ENCODE measurements around the gene TMF1.

Gene TMF1

DNA sequence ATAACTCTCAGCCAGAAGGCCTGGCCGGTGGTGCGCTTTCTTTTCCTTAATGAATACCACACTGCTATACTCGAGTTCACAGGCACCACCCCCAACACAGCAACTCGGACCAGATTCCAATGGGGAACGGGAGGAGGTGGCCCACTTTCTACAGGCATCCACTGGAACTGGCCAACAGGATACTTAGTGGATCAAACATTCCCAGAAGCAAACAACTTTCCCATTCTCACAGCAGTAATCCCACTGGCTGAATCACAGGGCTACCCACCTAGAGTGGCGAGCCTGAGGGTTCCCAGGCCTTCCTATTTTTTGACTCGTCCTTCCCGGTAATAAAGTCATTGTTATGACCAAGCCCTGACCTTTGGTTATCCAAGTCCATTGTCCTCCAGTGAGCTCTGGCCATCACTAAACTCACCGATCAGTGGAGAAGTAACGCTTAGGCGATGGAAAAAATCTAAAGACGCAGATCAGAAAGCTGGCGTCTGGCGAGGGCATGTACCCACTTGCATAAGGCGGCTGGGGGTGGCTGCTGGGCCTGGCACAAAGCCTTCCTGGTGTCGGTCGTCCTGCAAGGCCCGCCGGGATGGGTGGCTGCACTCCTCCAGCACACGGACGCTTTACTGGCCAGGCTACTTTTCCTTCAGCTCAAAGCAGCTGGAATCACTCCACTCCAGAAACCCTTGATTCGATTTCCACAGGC, 39.9 kb downstream of the TMF1 start:
- DNase-seq (ENCODE audit: low spot score): peak; percentile 3

DNA sequence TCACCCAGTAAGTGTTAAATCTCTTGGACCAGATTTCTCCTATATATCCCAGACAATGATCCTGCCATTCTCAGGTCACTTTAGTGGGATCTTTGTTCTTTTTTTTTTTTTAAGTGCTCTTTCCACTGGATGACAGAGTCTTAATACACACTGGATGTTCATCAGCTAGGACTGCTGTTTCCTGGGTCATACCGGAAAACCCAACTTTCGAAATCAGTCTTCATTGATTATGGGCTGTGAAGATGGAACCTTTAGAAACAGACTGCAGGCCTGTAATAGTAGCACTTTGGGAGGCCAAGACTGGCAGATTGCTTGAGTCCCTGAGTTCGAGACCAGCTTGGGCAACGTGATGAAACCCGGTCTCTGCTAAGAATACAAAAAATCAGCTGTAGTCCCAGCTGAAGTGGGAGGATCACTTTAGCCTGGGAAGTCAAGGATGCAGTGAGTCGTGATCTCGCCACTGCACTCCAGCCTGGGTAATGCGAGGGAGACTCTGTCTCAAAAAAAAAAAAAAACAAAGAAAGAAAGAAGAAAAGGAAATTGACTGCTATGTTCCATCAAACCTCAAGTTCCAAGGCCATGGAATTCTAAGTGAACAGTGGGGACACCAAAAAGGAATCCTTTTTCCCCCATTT, 40.9 kb downstream of the TMF1 start:
- no peak for DNase-seq (ENCODE audit: low spot score)

DNA sequence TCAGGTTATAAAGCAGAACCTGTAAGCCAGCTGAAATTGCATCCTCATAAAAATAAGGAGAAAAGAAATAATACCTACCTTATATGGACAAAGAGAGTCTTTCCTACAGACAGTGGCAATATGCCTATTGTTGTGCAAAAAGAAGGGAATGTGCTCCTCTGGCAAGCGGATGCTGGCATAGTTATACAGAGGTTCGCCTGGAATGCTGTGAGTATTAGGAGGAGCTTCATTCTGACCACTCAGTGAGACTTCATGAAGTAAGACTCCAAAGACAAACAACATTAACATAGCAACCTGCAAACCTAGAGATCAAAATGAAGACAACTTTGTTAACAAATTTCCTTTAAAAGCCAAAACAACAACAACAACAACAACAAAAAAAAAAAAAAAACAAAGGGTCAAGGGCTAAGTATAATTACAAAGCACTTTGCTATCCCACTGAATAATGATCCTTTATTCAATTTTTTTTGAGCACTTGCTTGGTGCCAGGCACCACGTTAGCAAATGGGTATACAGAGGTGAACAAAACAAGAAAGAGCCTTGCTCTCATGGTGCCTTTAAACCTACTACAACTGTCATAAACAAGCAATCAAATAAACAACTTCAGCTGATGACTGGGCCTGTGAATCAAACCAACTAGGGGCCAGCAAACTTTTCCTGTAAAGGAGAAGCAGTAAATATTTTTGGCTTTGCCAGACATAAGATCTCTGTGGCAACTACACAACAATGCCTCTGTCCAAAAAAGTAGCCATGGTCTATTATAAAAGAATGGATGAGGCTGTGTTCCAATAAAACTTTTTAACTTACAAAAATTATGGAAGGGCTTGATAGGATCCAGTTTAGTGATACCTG, 42.3 kb downstream of the TMF1 start:
- DNase-seq (ENCODE audit: low spot score): no peak

DNA sequence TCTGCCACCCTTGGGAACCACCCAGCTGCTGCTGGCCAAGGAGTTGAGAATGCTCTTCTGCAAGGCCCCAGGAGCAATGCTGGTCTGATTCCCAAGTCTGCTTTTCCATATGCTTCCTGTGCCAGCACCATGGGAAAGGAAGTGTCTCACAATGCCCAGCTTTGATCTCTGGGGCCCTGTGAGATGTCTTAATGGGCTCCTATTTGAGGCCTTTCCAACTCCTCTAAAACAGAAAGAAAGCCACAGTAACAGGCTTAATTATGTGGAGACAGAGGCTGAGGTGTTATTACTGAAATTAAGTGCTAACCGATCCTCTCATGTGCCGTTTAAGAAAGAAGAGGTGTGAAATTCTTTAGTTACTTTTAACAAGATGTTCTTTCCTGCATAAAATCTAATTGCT, 43.2 kb downstream of the TMF1 start:
- no peak for DNase-seq (ENCODE audit: low spot score)

DNA sequence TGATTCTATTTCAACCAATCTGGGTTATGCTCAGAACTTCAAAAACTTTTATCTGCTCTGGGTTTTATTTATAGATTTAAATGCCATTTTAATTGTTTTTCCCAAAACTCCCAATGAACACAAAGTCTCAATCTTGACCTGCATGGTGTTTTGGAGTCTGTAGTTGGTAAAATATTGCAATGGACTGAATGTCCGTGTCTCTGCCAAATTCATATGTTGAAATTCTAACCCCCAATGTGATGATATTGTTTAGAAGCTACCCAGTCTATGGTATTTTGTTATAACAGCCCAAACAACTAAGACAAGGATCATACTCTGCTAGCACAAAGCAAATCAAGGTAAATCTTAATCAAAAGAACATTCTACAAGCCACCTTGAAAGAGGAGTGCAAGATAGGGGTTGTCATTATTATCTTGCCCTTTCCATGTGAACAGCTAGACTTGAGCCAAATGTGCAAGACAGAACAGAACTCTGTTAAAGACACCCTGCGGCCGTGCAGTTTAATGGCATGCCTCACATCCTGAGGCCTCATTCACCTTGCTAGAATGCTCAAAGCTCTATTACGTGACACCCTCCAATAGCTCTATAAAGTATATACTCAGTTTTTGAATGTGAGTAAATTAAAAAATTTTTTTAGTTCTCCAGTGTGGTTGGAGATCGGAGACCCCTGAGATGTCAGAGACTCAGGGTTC, 46.2 kb downstream of the TMF1 start:
- DNase-seq (ENCODE audit: low spot score): no peak

DNA sequence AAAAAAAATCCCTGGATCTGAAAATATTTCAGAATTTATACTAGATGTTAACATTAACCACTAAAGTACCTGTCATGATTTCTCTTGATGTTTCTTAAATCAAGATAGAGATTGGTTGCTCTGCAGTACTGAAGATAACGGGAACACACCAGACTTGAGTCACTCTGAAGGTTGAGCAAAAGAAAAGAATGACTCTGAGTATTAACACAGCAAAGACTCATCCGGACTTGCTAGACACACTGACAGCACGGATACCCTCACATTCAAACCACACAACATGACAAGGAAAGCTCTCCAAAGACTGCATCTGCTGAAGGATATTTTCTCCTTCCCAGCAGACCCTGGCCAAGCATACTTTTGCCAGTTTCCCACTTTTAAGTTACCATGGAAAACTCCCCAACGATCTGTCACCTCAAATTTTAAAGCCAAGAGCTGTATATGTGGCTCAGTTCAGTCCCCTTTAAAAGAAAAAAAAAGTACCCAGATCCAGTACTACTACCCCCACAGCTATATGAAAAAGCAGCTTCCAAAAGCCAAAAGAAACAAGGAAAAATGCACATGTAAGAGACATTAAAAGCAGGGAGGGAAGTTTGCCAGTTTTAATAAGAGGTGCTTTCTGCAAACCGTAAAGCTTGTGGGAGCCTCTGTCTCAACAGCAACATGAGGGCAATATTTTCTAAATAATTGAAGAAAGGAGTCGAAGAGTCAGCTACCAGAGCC, 46.9 kb downstream of the TMF1 start:
- no peak for DNase-seq (ENCODE audit: low spot score)

DNA sequence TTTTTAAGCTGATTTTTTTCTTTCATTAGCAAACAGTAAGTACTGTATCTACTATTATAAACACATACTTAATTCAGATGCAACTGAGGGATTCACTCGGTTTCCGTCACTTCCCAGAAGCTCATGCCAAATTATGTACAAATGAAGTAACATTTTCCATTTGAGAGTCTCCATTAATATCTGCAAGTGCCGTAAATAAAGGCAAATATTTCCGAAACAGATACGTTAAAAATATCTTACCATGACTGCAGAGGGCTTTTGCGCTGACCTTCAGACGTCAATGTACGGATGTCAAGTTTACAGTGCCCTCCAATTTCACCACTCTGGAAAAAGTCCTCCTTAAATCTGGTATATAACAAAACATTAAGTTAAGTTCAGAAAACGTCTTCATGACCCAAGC, 48.0 kb downstream of the TMF1 start:
- DNase-seq (ENCODE audit: low spot score): no peak

DNA sequence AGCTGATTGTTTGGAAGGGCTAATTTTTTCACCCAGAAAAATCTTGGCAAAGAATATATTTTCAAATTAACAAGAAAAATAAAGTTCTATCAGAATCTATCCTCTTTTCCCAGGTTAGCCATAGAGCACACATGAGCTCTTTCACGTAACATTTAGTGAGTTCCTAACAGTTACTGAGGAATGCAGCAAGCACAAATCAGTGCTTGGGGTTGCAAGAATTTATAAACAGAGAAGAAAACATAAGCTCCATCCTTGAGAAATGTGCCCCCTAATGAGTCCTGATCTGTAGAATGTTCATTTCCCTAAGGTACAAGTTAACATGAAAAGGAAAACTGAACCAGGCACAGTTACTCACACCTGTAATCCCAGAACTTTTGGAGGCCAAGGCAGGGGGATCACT, 52.5 kb downstream of the TMF1 start:
- DNase-seq (ENCODE audit: low spot score): no peak

DNA sequence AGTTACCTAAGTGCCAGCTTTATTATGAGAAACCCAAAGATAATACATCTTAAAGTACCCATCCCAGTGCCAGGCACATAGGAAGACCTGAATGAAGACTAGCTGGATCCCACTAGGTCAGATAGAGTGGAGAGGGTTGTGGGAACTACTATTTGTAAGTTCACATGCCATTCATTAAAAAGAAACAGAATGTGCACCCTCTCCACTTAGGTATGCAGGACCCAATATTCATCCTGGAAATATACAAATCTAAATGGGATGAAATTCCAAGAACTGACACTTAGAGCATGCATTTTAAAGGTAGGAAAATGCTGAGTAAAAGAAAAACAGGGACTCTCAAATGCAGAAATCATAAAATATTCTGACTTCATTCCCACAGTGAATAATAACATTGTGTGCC, 53.0 kb downstream of the TMF1 start:
- DNase-seq (ENCODE audit: low spot score): no peak

DNA sequence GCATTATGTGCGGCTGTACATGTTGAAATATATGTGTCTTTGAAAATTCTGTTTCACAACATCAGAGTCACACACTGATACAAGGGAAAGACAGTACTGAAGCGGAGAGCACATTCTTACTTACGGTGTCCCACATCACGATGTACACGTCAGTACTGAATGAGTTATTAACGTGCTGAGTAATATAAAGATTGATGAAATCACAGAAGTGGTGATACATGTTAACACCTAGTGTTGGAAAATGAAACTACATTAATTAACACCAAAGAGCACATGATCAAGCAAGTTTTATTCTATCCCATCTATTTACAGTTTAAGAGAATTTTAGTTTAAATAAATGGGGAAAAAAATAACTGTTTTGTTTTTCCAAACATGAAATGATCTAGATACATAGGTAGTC, 54.2 kb downstream of the TMF1 start:
- no peak for DNase-seq (ENCODE audit: low spot score)

DNA sequence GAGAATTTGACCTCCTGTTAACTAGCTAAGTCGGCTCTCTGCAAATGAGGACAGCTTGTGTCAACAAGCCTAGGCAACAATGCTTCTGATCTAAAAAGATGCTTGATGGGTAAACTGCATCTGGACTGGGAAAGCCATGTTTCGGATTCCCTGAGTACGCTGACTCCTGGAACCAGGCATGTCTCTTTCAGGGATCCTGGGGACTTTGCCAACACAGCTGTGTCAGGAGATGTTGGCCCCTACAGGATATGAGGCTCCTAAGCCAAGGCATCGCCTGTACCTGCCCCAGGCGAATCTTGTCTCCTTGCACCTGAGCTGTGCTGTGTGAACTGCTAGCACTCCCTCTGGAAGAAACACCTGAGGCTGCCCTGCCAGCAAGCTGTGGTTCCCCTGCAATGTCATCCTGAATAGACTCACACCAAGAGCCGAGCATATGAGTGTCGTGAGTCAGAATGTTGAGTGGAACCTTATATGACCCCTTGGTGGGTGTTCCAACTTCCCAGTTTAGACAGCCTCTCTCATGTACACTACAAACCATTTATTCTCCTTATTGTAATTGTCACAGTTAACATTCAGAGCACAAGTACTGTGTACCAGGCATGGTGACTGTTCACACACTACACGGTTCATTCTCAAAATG, 55.7 kb downstream of the TMF1 start:
- no peak for DNase-seq (ENCODE audit: low spot score)

DNA sequence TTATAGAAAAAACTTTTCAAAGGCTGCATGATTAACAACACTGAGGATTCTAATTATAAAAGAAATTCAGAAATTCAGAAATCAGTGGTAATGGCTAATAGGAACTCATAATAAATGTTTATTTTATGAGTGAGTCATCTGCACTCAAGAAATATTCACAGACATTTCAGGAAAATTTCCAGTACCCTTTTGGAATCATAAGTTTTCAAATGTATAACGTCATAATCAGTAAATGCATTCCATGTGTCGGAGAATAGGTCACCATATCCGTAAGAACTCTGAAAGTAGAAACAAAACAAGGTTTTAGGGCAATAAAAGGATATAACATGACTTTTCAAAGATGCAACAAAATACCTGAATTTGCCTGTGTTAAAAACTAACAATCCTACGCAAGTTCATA, 63.4 kb downstream of the TMF1 start:
- no peak for DNase-seq (ENCODE audit: low spot score)

DNA sequence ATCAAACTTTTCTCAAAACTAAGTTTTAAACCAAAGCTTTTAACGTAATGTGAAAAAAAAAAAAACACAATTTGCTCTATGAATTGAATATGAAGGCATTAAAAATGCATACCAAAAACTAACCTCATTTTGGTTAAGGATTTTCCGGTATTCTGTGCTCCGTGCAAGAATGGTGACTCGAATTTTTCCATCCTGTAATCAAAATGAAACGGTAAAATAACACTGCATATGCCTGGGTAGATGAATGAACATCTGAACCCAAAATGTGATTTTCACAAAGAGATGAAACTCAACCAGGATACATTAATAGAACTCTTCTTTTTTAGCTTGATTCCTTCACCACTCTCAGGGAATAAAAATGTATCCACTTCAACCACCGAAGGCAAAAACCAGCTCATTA, 64.8 kb downstream of the TMF1 start:
- no peak for DNase-seq (ENCODE audit: low spot score)

DNA sequence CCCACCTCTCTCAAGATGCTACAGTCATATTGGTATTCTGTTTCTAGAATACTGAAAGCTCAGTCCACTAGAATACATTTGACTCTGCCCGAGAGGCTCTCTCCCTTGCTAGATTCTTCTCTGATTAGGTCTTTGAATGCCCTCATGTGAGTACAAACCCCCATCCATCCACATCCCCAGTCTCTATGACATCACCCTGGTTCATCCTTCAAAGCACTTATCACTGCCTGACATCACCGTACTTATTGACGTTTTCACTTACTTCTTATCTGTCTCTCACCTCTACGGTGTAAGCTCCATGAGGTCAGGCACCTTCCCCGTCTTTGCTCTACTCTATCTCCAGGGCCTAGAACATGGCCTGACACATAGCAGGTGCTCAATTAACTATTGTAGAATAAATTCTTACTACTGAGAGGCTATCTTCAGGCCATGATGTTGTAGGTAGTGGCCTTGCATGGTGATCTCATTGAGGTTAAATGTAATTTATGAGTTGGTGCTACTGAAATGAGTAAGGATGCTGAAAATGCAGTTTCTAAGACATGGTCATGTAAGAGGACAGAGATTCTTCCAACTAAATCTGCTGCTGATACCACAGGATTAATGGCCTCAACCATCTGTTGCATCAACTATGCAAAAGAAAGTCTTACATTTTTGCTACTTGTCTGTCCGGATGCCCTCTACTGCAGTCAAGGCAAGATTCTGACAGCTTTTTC, 65.5 kb downstream of the TMF1 start:
- DNase-seq (ENCODE audit: low spot score): no peak

DNA sequence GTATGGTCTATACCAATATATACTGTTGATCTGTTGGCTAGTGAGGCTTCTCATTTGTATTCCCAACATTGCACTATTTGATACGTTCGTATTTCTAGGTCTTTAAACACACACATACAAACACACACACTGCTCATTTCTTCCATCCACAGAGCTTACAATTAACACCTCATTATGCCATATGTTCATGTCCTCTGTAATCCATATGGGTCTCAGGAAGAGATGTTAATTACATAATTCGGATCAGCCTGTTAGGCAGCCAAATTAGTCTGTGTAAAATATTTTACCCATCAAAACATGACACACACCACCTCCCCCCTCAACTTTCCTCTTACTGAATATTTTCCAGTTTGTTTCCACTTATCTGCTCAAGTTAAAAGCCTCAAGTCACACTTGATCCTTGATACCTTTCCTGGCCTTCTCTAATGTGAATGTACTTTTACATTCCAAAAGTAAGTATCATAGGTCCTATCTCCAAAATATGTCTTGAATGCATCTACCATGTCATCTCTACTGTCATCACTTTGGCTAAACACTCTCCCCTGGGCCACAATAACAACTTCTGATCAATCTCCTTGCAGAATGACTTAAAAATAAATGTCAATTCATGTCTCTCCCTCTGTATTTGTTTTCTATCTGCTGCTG, 66.9 kb downstream of the TMF1 start:
- no peak for DNase-seq (ENCODE audit: low spot score)

DNA sequence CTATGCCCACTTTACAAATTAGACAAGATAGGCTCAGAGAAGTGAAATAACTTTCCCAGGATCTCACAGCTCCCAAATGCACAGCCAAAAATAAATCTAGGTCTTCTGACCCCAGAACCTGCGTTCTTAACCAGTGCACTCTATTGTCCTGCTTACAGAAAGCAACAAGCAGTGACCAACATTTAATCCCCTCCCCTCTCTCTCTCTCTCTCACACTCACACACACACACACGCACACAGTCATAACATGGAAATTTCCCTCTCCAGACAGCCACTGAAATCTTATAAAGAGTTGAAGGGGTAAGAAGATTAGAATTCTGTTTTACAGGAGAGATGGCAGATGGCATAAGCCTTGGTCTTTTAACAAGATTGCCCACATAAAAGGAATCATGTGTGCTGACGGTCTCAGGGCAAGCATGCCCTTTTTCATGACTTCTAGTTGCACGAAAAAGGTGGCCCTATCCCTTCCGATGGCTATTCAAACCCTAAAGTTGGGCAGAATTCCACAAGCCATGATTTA, 68.1 kb downstream of the TMF1 start:
- DNase-seq (ENCODE audit: low spot score): no peak

DNA sequence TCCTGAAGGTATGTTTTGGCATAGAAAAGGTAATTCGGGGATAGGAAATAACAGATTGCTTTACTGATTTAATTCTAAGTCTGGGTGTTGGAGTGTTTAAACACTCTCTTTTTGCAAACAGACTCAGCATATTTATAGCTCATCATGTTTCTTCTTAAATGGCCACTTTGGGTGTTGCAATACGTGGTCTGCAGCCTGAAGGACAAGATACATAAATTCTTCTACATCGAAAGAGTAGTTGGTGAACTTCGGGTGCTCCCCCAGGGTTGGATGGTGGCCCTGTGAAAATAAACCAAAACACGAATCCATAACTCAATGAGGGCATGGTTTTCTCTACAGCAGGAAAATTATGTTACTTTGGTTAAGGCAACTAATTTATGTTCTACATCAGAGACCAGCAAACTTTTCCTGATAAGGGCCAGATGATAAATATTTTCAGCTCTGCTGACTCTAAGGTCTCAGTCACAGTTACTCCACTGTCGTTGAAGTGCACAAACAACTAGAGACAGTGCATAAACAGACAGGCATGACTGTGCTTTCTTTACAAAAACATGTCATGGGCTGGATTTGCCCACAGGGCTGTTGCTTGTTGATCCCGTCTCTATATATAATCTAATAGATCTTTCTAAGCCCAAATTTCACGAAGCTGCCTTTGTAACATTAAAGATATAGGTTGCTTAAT, 74.5 kb downstream of the TMF1 start:
- DNase-seq (ENCODE audit: low spot score): no peak

DNA sequence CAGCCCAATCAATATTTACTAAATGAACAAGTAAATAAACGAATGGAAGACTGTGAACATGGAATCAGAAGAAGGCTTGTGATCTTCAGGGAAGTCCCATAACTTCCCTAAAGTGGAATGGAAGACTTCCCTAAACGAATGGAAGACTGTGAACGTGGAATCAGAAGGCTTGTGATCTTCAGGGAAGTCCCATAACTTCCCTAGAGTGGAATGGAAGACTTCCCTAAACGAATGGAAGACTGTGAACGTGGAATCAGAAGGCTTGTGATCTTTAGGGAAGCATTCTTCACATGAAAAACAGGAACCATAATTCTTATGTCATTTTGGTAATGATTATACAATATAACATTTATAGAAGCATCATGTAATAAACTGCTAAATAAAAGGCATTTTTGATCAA, 77.4 kb downstream of the TMF1 start:
- no peak for DNase-seq (ENCODE audit: low spot score)

DNA sequence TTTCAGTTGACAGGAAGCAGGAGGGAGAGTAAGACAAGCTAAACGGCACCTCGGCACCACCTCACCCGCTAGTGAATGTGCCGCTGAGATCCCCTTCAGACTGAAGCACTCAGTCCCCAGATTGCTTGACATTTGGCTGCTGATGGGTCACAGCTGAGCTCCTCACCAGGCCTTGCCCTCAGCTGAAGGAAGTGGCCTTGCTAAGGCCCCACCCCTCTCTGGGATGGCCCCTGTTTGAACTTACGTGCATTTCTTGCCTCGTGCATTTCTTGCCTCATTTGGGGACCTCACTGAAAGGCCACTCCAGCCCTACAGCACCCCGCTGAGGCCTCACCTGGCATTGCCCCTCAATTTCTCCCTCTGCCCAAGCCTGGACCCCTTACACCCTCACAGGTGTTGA, 78.5 kb downstream of the TMF1 start:
- DNase-seq (ENCODE audit: low spot score): no peak
